ENCODE measurements around the gene HSD17B8.

Gene HSD17B8

DNA sequence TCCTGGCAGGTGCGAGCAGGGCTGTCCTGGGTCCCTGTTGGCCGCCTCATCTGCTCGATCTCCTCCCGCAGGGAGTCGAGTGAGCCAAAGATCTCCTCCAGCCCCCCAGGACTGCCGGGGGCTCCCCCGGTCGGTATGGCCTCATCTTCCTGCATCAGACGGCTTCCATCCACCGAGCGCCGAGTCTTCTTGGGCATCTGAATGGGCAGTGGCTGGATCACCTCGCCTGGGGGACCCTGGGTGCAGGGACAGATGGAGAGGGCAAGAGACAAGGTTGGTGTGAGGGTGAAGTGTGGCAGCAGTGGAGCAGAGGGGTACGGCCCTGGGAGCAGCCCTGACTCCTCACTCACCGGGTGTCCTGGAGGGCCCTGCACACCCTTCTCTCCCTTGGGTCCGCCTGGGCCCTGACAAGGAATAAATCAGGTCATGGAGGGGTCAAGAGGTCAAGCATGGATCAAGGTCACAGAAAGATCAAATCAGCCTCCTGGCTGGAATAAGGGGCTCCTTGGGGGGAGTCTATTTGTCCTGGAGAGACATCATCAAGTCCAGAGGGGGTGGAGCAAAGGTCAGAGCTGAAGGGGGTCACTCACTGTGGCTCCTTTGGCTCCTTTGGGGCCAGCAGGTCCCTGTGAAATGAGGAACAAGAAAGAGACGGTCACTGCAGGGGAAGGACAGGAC lies 38.7 kb upstream of the HSD17B8 start:
- H3K36me3 ChIP-seq (ENCODE audit: control insufficient read depth, insufficient read depth, low read length) = no peaks in the 10 kb centered on the region
- no CpG with 5 or more reads among the region's 17 CpGs for WGBS (ENCODE audit: insufficient coverage, insufficient read length)
- peaks cover 3% of the 10 kb centered on the region; the same call in 1 of the 2 replicates for H3K4me1 ChIP-seq (ENCODE audit: control insufficient read depth, insufficient read depth, low read length)

DNA sequence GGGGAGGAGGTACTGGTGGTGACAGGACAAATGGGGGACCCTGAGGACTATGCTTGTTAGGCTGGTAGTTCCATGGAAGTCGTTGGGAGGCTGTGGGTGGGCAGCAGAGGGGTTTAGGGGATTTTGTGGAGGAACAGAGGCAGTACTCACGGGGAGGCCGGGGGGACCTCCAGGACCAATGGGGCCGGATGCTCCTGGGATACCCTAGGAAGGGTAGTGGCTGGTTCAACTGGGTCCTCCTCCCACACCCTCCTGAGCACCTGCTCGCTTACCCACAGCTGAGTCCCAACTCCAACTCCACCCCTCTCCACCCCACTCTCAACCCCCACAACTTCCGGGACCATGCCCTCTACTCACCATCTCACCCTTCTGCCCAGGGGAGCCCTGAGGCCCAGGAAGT lies 38.1 kb upstream of the HSD17B8 start:
- no CpG with 5 or more reads among the region's 6 CpGs for WGBS (ENCODE audit: insufficient coverage, insufficient read length)
- H3K9me3 ChIP-seq (ENCODE audit: control insufficient read depth, insufficient read depth, low read length) = no peaks in the 10 kb centered on the region
- H3K27me3 ChIP-seq (ENCODE audit: control insufficient read depth, insufficient read depth, low read length) = no peaks in the 10 kb centered on the region
- H3K36me3 ChIP-seq (ENCODE audit: control insufficient read depth, insufficient read depth, low read length) = no peaks in the 10 kb centered on the region
- H3K4me3 ChIP-seq (ENCODE audit: low read length) = no peak overlapping the region
- DNase-seq (ENCODE audit: low read depth, low spot score) = no peak
- no peaks in the 10 kb centered on the region; the same call in 1 of the 2 replicates for H3K4me1 ChIP-seq (ENCODE audit: control insufficient read depth, insufficient read depth, low read length)
- no peak overlapping the region for H3K27ac ChIP-seq (ENCODE audit: low read length)

More for the DNA sequence above, 38.7 kb upstream of the HSD17B8 start:
- H3K9me3 ChIP-seq (ENCODE audit: control insufficient read depth, insufficient read depth, low read length) = no peaks in the 10 kb centered on the region
- H3K27ac ChIP-seq (ENCODE audit: low read length) = no peak overlapping the region
- H3K27me3 ChIP-seq (ENCODE audit: control insufficient read depth, insufficient read depth, low read length) = no peaks in the 10 kb centered on the region
- H3K4me3 ChIP-seq (ENCODE audit: low read length) = no peak overlapping the region
- DNase-seq (ENCODE audit: low read depth, low spot score) = no peak

DNA sequence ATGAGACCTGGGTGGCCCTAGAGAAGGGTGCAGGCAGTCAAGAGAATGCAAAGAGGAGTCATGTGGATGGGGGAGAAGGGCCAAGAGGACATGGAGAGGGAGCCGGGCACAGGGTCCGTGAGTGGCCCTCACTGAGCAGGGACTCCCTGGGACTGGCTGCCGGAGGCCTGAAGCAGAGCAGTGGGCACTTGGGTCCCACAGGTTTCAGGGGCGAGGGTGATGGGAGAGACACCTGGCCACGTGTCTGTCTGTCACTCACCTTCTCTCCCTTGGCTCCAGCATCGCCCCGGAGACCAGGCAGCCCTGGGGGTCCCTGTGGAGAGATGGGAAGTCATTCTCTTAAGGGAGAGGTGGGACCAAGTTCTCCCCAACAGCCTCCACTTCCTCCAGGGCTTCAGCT lies 37.6 kb upstream of the HSD17B8 start:
- H3K4me3 ChIP-seq (ENCODE audit: low read length) = no peak overlapping the region
- H3K9me3 ChIP-seq (ENCODE audit: control insufficient read depth, insufficient read depth, low read length) = no peaks in the 10 kb centered on the region
- no peak overlapping the region for H3K27ac ChIP-seq (ENCODE audit: low read length)
- no peak for DNase-seq (ENCODE audit: low read depth, low spot score)
- WGBS (ENCODE audit: insufficient coverage, insufficient read length) = no CpG with 5 or more reads among the region's 7 CpGs
- H3K36me3 ChIP-seq (ENCODE audit: control insufficient read depth, insufficient read depth, low read length) = no peaks in the 10 kb centered on the region
- no peaks in the 10 kb centered on the region; the same call in 1 of the 2 replicates for H3K4me1 ChIP-seq (ENCODE audit: control insufficient read depth, insufficient read depth, low read length)
- no peaks in the 10 kb centered on the region for H3K27me3 ChIP-seq (ENCODE audit: control insufficient read depth, insufficient read depth, low read length)

DNA sequence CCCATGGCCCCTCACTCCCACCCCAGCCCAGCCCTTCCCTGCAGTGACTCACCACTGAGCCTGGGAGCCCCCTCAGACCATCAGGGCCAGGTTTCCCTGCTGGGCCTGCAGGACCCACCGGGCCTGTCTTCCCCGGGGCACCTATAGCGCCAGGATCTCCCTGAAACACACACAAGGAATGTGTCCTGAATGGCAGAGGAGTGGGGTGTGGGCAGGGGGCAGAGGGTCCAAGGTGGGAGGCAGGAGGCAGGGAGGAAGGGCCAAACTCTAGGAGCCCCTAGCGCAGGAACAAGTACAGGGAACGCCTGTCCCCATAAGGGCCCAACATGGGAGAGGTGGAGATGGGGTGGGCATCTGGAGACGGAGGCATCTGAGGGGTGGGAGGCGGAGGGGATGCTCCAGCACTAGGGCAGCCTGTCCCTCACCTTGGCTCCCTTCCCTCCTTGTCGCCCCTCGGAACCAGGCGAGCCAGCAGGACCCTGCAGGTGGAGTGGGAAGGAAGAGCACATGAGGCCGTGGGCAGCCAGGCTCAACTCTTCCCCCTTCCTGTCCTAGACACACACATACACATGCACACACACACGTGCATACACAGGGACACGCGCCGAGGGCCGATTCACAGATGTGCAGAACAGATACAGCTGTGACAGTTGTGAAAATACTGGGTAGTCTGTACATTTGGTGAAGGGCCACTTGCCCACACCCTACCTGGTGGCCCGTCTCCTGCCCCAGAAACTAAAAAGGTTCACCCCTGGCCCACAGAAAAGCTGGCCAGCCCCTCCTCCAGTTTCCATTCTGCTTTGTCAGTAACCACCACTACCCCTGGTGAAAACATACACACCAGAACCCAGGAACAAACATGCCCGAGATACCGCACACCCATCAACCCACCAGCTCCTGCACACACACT lies 36.8 kb upstream of the HSD17B8 start:
- no CpG with 5 or more reads among the region's 19 CpGs for WGBS (ENCODE audit: insufficient coverage, insufficient read length)
- no peaks in the 10 kb centered on the region for H3K27me3 ChIP-seq (ENCODE audit: control insufficient read depth, insufficient read depth, low read length)
- no peak overlapping the region for H3K27ac ChIP-seq (ENCODE audit: low read length)
- no peaks in the 10 kb centered on the region for H3K4me1 ChIP-seq (ENCODE audit: control insufficient read depth, insufficient read depth, low read length)
- H3K36me3 ChIP-seq (ENCODE audit: control insufficient read depth, insufficient read depth, low read length) = no peaks in the 10 kb centered on the region
- no peaks in the 10 kb centered on the region for H3K9me3 ChIP-seq (ENCODE audit: control insufficient read depth, insufficient read depth, low read length)
- DNase-seq (ENCODE audit: low read depth, low spot score) = no peak
- no peak overlapping the region for H3K4me3 ChIP-seq (ENCODE audit: low read length)

DNA sequence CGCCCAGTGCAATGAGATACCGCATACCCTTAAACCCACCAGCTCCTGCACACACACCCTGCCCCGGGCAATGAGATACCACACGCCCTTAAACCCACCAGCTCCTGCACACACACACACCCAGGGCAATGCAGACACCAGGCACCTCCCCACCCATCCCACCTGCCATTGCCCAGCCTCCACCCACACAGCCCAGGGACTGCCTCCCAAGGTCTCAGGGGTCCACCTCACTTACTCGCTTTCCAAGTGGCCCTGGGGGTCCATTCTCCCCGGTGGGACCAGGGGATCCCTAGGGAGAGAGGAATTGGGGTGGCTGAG lies 36.2 kb upstream of the HSD17B8 start:
- DNase-seq (ENCODE audit: low read depth, low spot score) = no peak
- Histone ChIP-seq H3K36me3 (ENCODE audit: control insufficient read depth, insufficient read depth, low read length) (no peaks in the 10 kb centered on the region), H3K9me3 (ENCODE audit: control insufficient read depth, insufficient read depth, low read length) (no peaks in the 10 kb centered on the region), H3K4me1 (ENCODE audit: control insufficient read depth, insufficient read depth, low read length) (no peaks in the 10 kb centered on the region; the same call in 1 of the 2 replicates), H3K4me3 (ENCODE audit: low read length) (no peak overlapping the region), H3K27me3 (ENCODE audit: control insufficient read depth, insufficient read depth, low read length) (no peaks in the 10 kb centered on the region), H3K27ac (ENCODE audit: low read length) (no peak overlapping the region)
- WGBS (ENCODE audit: insufficient coverage, insufficient read length) = no CpG with 5 or more reads among the region's 6 CpGs

DNA sequence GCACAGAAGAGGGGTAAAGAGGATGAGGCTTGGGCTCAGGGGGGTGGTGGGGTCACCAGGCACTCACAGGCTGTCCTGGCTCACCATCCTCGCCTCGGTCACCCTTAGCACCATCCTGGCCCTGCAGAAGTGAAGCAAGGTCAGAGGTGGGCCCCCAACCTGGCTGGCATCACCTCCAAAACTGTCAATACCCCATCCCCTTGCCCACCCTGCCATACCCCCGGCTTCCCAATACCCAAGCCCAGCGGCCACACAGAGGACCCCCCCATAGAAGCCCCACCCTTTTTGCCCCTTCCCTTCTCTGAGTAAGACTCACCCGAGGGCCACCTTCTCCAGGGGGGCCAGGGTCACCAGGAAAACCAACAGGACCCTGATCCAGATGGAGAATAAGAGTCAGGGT lies 35.8 kb upstream of the HSD17B8 start:
- Histone ChIP-seq H3K4me3 (ENCODE audit: low read length) (no peak overlapping the region), H3K36me3 (ENCODE audit: control insufficient read depth, insufficient read depth, low read length) (no peaks in the 10 kb centered on the region), H3K27me3 (ENCODE audit: control insufficient read depth, insufficient read depth, low read length) (no peaks in the 10 kb centered on the region), H3K9me3 (ENCODE audit: control insufficient read depth, insufficient read depth, low read length) (no peaks in the 10 kb centered on the region), H3K27ac (ENCODE audit: low read length) (no peak overlapping the region), H3K4me1 (ENCODE audit: control insufficient read depth, insufficient read depth, low read length) (no peaks in the 10 kb centered on the region; the same call in 1 of the 2 replicates)
- DNase-seq (ENCODE audit: low read depth, low spot score) = no peak
- no CpG with 5 or more reads among the region's 5 CpGs for WGBS (ENCODE audit: insufficient coverage, insufficient read length)

DNA sequence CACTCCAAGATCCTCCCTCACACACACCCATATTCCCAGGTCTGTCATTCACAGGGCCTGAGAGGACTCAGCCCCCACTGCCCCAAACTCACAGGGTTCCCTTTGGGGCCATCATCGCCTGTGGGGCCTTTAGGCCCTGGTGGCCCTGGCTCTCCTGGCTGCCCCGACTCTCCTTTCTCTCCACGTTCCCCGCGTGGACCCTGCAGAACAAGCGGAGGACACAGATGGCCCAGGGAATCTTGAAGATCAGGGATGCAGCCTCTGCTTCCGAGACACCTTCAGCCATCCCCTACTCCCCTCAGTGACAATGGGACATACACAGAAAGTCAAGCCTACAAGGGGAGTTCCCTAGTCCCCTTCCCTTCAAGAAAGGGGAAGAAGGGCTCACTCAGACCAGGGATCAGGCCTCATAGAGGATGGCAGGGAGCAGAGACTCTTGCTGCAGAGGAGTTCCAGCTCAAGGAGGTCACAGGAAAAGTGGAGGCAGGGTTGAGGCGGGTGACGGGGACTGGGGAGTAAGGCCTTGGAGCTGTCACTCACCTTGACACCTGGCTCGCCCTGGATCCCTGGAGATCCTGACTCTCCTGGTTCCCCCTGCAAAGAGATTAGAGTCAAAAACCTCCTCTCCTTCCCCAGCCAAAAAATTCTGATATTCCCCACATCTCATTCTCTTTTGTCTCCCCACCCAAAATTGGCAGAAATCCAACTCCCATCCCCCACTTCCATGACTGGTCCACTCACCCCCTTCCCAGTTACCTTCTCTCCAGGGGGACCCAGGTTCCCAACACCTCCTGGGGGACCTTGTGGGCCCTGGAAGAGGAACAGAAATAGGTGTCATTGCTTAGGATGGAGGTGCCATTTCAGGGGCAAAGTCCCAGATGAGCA lies 34.9 kb upstream of the HSD17B8 start:
- H3K9me3 ChIP-seq (ENCODE audit: control insufficient read depth, insufficient read depth, low read length) = no peaks in the 10 kb centered on the region
- no peaks in the 10 kb centered on the region; the same call in 1 of the 2 replicates for H3K4me1 ChIP-seq (ENCODE audit: control insufficient read depth, insufficient read depth, low read length)
- WGBS (ENCODE audit: insufficient coverage, insufficient read length) = no CpG with 5 or more reads among the region's 10 CpGs
- no peak for DNase-seq (ENCODE audit: low read depth, low spot score)
- no peaks in the 10 kb centered on the region for H3K27me3 ChIP-seq (ENCODE audit: control insufficient read depth, insufficient read depth, low read length)
- H3K27ac ChIP-seq (ENCODE audit: low read length) = no peak overlapping the region
- H3K4me3 ChIP-seq (ENCODE audit: low read length) = no peak overlapping the region
- no peaks in the 10 kb centered on the region for H3K36me3 ChIP-seq (ENCODE audit: control insufficient read depth, insufficient read depth, low read length)

DNA sequence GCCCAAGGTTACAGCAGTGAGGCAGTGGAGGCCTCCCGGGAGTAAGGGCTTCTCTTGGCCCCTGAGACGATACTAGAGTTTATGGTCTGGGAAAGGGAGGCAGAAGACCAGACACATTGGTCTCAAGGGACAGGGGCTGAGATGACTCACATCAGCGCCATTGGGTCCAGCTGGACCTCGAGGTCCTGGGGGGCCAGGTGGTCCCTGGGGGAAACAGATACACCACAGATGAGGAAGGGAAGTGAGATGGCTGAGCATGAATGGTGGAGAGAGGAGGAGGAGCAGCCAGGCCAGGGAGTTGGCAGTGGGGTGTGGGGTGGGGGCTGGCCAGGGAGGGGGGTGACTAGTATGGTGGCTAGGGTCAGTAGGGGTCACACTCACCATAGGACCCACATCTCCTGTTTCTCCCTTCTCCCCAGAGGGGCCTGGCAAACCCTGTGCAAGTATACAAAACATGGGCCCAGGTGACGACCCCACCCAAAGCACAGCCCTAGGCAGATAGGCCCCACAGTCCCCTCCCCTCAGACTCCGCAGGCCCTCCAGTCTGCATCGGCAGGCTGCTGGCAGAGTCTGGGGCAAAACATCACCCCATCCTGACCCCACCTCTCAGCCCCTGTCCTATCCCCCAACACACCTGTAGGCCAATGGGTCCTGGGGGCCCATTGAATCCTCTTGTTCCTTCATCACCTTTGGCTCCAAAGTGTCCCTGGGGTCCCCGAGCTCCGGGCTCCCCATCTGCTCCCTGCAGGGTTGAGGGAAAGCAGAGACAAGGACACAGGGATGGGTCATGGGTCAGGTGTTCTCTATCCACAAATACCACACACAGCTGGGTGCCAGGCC lies 34.1 kb upstream of the HSD17B8 start:
- Histone ChIP-seq H3K27me3 (ENCODE audit: control insufficient read depth, insufficient read depth, low read length) (no peaks in the 10 kb centered on the region), H3K4me1 (ENCODE audit: control insufficient read depth, insufficient read depth, low read length) (no peaks in the 10 kb centered on the region; the same call in 1 of the 2 replicates), H3K27ac (ENCODE audit: low read length) (no peak overlapping the region), H3K4me3 (ENCODE audit: low read length) (no peak overlapping the region), H3K9me3 (ENCODE audit: control insufficient read depth, insufficient read depth, low read length) (no peaks in the 10 kb centered on the region), H3K36me3 (ENCODE audit: control insufficient read depth, insufficient read depth, low read length) (no peaks in the 10 kb centered on the region)
- DNase-seq (ENCODE audit: low read depth, low spot score) = no peak
- WGBS (ENCODE audit: insufficient coverage, insufficient read length) = no CpG with 5 or more reads among the region's 9 CpGs

DNA sequence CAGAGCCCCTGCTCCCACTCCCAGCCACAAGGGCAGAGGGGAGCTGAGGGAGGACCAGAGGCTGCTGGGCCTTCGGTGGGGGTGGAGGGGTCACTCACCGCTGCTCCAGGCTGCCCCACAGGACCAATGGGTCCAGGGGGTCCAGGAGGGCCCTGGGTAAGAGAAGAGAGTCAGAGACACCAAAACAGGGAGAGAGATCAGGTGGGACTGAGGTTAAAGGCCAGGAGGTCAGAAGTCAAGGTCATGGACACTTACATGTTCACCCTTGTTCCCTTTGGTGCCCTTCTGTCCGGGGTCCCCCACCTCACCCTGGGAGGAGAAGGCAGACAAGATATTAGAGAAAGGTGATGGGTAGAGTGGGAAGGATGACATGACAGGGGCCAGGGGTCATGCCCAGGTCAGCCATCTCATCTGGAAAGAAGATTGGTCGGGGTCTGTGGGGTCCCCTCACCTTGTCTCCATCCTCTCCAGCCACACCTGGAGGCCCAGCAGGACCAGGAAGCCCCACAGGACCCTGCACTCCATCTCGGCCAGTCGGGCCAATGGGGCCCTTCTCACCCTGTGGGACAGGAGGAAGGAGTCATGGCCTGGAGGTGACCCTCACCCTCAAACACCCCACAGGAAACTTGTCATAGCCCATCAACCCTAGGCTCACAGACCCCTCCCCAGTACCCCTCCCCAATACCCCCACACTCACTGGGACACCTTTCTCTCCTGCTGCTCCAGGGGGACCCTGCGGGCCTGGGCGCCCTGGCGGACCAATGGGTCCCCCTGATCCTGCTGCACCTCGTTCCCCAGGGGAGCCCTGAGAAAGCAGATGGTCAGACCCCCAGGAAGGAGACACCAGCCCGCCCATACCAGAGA lies 33.2 kb upstream of the HSD17B8 start:
- Histone ChIP-seq H3K9me3 (ENCODE audit: control insufficient read depth, insufficient read depth, low read length) (no peaks in the 10 kb centered on the region), H3K27ac (ENCODE audit: low read length) (no peak overlapping the region), H3K4me3 (ENCODE audit: low read length) (no peak overlapping the region), H3K27me3 (ENCODE audit: control insufficient read depth, insufficient read depth, low read length) (no peaks in the 10 kb centered on the region), H3K4me1 (ENCODE audit: control insufficient read depth, insufficient read depth, low read length) (no peaks in the 10 kb centered on the region; the same call in 1 of the 2 replicates), H3K36me3 (ENCODE audit: control insufficient read depth, insufficient read depth, low read length) (no peaks in the 10 kb centered on the region)
- DNase-seq (ENCODE audit: low read depth, low spot score) = no peak
- WGBS (ENCODE audit: insufficient coverage, insufficient read length) = no CpG with 5 or more reads among the region's 11 CpGs

Data from iPS DF 6.9 (cell line).